GM12874 (cell line): ENCODE data around the gene USP32.

ENCODE experiments used
- TF ChIP-seq, protein P1 (sequence below): IDR thresholded peaks from 2 replicates; pipeline ENCODE4 v1.5.1; 2011; ENCODE audit warnings: low read depth, mild to moderate bottlenecking, control low read depth, low read length, moderate library complexity; ENCODE audit not compliant: insufficient read depth

The USP32 gene

DNA sequence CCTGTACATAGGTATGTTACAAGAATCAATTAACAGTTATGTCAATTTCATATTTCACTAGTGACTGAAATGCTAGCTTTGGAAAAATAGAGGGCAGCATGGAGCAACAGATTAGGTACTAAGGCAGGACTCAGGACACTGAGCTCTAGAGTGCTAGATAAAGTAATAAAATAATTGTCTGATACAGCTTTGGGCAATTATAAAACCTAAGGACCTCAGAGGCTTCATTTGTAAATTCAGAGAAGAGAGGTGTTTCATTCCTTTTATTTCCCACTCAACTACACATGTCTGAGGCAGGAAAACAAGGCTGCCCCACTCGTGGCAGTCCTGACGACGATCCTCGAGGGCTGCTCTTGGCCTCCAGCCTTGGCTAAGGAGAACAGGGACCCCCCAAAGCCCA, 160.7 kb downstream of the USP32 start:
- TF ChIP-seq, protein P1, sequence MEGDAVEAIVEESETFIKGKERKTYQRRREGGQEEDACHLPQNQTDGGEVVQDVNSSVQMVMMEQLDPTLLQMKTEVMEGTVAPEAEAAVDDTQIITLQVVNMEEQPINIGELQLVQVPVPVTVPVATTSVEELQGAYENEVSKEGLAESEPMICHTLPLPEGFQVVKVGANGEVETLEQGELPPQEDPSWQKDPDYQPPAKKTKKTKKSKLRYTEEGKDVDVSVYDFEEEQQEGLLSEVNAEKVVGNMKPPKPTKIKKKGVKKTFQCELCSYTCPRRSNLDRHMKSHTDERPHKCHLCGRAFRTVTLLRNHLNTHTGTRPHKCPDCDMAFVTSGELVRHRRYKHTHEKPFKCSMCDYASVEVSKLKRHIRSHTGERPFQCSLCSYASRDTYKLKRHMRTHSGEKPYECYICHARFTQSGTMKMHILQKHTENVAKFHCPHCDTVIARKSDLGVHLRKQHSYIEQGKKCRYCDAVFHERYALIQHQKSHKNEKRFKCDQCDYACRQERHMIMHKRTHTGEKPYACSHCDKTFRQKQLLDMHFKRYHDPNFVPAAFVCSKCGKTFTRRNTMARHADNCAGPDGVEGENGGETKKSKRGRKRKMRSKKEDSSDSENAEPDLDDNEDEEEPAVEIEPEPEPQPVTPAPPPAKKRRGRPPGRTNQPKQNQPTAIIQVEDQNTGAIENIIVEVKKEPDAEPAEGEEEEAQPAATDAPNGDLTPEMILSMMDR = peak; percentile 26; the same call in 1 of the 2 replicates

DNA sequence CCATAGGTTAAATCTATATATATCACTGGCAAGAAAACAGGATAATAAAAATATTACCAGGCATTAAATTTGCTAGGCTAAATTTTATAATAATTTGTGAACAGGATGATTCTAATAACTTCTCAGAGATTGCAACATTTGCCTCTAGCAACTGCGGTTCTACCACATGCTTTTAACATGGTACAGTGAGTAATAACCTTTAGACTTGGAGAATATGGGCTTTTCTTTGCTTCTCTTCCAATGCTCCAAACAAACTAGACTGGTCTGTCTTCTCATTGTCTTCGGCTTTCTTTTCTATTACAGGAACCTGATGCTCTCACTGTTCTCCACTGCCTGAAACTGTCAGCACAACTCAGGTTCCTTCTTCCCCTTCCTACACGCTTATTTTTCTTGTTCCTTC, 161.6 kb downstream of the USP32 start:
- TF ChIP-seq, protein P1 = no peak

DNA sequence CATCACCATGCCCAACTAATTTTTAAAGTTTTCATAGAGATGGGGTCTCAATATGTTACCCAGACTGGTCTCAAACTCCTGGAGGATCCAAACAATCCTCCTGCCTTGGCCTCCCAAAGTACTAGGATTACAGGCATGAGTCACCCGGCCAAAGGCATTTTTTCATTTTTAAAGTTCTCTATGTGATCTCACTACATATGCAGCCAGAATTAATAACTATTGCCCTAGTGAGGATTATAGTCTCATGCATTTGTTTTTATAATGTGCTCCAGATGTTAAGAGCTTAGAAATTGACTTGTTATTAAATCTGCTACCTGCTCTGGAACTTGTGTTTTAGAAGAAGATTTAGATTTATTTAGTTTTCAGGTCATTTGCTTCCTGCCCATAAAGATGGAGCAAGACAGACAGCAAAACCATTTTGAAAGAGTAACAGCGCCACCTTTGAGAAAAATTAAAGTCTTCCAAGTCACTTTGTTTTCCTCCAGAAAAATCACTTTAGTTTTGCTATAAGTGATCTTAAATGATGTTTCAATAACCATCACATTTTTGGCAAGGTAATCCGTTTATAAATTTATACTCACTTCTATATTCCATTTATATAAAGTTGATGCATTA, 162.6 kb downstream of the USP32 start:
- TF ChIP-seq, protein P1 = no peak

DNA sequence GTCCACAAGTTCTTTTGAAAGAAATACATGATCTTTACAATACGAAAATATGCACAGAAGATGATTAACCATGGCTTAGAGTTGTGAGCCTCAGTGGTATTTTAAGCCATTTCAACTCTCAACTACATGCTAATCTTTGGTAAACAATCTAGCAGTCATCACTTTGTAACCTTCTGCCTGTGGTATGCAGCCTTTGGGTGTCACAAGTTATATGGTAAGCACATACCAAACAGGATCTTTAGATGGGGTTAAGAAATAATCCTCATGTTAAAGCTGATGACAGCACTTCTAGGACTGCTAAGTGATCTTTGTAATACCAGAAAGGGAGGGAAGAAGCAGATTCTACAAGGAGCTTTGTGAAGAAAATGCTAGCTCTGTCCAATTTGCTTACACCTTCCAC, 167.9 kb downstream of the USP32 start:
- TF ChIP-seq, protein P1 = no peak

DNA sequence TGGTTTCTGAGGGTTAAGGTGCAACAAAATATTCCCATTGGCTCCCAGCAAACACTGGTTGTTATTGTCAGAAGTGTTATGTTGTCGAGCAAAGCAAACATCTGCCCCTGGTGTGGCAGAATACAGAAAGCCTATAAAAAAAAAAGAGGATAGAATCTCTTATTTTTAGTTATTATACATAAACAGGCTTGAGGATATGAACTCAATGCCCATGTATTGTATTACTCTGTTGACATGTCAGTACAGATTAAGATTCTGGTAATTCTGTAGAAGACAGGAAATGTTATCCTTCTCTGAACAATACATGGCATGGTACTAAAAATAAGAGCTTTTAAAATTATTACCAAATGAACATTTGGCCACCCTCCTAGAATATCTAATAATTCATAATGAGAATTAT, 168.5 kb downstream of the USP32 start:
- TF ChIP-seq, protein P1 = no peak

DNA sequence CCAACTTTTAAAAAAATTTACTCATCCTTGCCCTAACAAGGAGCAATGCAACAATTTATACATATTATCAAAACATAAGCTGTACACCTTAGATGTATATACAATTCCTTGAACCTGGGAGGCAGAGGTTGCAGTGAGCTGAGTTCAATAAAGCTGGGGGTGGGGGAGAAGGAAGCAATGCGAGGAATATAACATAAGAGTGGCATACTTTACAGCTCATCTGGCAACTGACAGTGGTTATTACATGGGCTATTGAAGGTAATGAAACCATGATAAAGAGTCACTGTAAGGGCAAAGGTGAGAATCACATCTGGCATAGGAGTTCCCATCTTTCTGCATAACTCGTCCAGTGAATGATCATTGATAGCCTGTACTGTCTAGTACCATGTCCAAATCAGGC, 198.5 kb downstream of the USP32 start:
- TF ChIP-seq, protein P1 = no peak

DNA sequence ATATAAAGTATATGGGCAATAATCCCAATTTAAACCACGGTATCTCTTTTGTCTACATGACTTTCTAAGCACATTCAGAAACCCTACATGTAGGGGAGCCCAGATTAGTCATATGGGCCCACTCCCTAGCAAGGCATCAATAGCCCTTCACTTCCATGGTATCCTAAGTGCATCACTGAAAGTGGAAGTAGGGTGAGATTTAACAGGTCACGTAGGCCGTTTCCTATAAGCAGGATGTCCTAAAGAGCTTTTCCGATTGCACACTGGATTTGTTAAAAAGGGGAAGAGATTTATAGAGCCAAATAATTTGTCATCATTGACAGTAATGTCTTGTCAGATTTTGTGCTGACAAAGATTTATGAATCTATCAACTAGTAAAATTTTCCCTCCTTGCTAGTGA, 203.2 kb downstream of the USP32 start:
- TF ChIP-seq, protein P1 = no peak

DNA sequence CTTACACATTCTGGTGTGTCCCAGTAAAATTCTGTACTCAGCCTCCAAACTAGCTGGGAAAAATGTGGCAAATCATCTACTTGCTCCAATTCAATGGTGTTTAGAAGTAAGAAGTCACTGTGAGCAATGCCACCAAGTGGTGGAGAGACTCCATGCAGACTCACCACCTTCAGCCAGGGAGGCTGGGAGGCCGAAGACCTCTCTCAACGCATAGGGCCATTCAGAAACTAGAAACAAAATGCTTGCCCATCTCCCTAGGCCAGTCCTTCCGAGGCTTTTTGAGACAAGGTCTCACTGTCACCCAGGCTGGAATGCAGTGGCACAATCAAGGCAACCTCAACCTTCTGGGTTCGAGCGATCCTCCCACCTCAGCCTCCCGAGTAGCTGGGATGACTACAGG, 217.2 kb downstream of the USP32 start:
- TF ChIP-seq, protein P1 = 0 out of 2 replicates have a peak, but pooled peaks have one; percentile 11
